Hematopoietic multipotent progenitor cell treated with erythropoietin and hydrocortisone succinate and interleukin-3 and kit ligand, for 8 days (in vitro differentiated cells): ENCODE measurements around the gene EFNA5.

Source experiments
- DNase-seq: peaks from one replicate; pipeline ENCODE4 v3.0.0-alpha.2; 2015

Gene EFNA5

GRCh38 chr5:107541400-107541799 is 129.3 kb downstream of the EFNA5 start:
- no peak for DNase-seq

GRCh38 chr5:107539726-107540330 is 130.9 kb downstream of the EFNA5 start:
- no peak for DNase-seq

- no peak for DNase-seq
These were observed 131.8 kb downstream of the EFNA5 start for GRCh38 chr5:107538805-107539445.

- DNase-seq, result no peak
These were observed 132.4 kb downstream of the EFNA5 start for GRCh38 chr5:107538331-107538730.

- no peak for DNase-seq
These were observed 134.9 kb downstream of the EFNA5 start for GRCh38 chr5:107535849-107536248.

GRCh38 chr5:107533910-107534876 is 136.5 kb downstream of the EFNA5 start:
- no peak for DNase-seq

GRCh38 chr5:107532916-107533315 is 137.8 kb downstream of the EFNA5 start:
- no peak for DNase-seq

GRCh38 chr5:107532169-107532878 is 138.4 kb downstream of the EFNA5 start:
- no peak for DNase-seq

- no peak for DNase-seq
These were observed 139.4 kb downstream of the EFNA5 start for GRCh38 chr5:107531308-107531707.

- DNase-seq, result no peak
These were observed 141.1 kb downstream of the EFNA5 start for GRCh38 chr5:107529618-107530017.

- no peak for DNase-seq
These were observed 144.3 kb downstream of the EFNA5 start for GRCh38 chr5:107526270-107526937.

GRCh38 chr5:107524111-107524510 is 146.6 kb downstream of the EFNA5 start:
- no peak for DNase-seq

GRCh38 chr5:107523029-107523680 is 147.6 kb downstream of the EFNA5 start:
- DNase-seq, result no peak

- no peak for DNase-seq
These were observed 148.3 kb downstream of the EFNA5 start for GRCh38 chr5:107522456-107522855.

GRCh38 chr5:107519900-107520354 is 150.8 kb downstream of the EFNA5 start:
- DNase-seq, result no peak

- DNase-seq, result no peak
These were observed 152.1 kb downstream of the EFNA5 start for GRCh38 chr5:107518616-107519015.

GRCh38 chr5:107518190-107518589 is 152.5 kb downstream of the EFNA5 start:
- no peak for DNase-seq

- DNase-seq, result no peak
These were observed 153.3 kb downstream of the EFNA5 start for GRCh38 chr5:107517185-107518033.

GRCh38 chr5:107516452-107517184 is 154.1 kb downstream of the EFNA5 start:
- DNase-seq, result no peak

GRCh38 chr5:107515521-107516080 is 155.1 kb downstream of the EFNA5 start:
- DNase-seq, result no peak
